ENCODE results near the gene DICER1.

DNA sequence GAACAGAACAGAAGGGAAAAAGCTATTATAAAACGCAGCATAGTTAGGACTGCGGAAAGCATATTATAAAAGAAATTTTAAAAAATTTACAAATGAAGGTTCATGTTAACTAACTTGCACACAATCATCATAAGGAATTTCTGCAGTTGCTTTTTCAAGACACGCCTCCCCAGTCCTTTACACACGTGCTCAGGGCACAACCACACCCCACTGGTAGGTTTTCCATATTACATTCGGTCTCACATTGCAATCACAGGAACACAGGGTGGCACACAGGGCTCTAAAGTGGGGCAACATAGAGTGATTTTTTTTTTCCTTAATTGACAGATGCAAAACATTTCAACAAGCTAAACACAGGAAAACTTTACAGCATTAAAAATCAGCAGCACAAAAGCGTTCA is 69.7 kb downstream of the DICER1 start:
- TF ChIP-seq, protein P1, sequence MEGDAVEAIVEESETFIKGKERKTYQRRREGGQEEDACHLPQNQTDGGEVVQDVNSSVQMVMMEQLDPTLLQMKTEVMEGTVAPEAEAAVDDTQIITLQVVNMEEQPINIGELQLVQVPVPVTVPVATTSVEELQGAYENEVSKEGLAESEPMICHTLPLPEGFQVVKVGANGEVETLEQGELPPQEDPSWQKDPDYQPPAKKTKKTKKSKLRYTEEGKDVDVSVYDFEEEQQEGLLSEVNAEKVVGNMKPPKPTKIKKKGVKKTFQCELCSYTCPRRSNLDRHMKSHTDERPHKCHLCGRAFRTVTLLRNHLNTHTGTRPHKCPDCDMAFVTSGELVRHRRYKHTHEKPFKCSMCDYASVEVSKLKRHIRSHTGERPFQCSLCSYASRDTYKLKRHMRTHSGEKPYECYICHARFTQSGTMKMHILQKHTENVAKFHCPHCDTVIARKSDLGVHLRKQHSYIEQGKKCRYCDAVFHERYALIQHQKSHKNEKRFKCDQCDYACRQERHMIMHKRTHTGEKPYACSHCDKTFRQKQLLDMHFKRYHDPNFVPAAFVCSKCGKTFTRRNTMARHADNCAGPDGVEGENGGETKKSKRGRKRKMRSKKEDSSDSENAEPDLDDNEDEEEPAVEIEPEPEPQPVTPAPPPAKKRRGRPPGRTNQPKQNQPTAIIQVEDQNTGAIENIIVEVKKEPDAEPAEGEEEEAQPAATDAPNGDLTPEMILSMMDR (conservative IDR thresholded peaks at IDR 0.05; ENCODE audit: low read depth, low read length): no peak
- TF ChIP-seq EZH2 (IDR thresholded peaks at IDR 0.05; ENCODE audit: borderline replicate concordance, low read depth, low read length, poor library complexity, severe bottlenecking): no peak
